ENCODE results near the gene AP5S1.

- TF ChIP-seq NFXL1 (IDR thresholded peaks at IDR 0.05; ENCODE audit: borderline replicate concordance), result no peak
- TF ChIP-seq JUND (IDR thresholded peaks at IDR 0.05; ENCODE audit: low read depth, low read length), result no peak
Observed at GRCh38 chr20:3798373-3798768, 22.0 kb upstream of the AP5S1 start.
